GDM1 (cell line): ENCODE measurements around the gene MBLAC1.

Source experiments
- DNase-seq: peaks from one replicate; lab custom pipeline; 2025; lab: John Stamatoyannopoulos, UW

MBLAC1 gene

DNA sequence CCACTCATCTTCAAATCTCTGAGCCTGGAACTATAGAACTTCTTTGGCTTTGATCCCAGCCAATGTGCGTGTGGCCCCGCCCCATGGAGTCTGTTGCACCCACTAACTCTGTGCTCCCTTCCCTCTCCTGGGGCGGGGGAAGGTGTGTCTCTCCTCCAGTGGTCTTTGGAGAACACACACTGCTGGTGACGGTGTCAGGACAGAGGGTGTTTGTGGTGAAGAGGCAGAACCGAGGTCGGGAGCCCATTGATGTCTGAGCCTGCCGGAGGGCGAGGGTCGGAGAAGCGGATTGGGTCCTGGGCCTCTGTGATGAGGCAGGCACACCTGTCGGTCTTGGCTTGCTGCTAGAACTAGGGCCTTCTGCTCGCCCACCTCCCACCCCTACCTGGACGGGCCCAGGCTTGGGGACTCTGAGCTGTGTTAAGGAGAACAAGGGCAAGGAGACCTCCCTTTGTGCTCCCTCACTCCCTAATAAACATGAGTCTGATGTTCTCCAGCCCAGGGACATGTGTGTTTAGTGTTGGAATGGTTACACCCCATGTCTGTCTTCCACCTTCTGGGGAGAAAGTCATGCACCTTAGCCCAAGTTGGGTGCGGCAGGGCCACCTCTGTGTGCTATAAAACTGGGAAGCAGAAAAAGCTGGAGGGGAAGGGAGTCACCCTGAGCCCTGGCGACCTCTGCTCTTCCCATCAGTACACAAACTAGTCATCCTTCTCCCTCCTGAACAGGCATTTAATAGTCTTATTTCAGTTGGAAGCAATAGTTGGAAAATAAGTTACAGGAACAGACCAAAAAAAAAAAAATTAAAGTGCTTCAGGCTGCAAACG lies 27.2 kb downstream of the MBLAC1 start:
- no peak for DNase-seq

DNA sequence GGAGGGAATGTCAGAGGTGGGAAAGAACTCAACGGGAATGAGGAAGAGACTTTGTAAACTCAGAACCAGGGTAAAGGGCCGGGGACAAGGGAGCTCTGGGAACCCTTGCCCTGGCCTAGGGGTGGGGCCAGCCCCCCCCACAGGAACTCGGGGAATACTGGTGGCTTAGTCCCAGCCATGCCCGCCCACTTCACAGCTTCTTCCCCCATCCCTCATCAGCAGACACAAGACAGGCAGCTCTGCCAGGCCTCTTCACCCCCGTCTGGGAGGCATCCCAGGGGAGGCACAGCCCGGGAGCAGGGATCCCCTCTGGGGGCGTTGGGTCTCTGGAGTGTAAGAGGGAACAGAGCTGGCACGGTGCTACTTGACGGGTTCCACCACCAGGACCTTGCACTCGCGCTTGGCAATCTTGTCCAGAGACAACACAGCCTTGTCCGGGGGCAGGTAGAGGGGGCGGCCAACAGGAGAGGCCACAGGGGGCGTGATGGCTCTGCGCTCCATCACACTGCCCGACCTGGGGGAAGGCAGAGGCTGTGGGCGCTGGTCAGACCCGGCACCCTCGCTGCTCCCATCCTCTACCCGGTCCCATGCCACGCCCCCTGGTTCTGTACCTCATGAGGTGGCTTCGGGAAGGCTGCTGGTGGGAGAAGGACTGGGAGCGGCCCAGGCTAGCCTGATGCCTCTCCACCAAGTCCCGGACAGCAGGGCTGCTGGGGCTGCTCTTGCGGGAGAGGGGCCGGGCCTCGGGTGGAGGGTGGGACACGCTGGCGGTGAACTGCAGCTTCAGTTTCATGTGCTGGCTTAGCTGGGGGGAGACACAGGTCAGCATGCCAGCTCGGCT lies 28.1 kb downstream of the MBLAC1 start:
- no peak for DNase-seq

DNA sequence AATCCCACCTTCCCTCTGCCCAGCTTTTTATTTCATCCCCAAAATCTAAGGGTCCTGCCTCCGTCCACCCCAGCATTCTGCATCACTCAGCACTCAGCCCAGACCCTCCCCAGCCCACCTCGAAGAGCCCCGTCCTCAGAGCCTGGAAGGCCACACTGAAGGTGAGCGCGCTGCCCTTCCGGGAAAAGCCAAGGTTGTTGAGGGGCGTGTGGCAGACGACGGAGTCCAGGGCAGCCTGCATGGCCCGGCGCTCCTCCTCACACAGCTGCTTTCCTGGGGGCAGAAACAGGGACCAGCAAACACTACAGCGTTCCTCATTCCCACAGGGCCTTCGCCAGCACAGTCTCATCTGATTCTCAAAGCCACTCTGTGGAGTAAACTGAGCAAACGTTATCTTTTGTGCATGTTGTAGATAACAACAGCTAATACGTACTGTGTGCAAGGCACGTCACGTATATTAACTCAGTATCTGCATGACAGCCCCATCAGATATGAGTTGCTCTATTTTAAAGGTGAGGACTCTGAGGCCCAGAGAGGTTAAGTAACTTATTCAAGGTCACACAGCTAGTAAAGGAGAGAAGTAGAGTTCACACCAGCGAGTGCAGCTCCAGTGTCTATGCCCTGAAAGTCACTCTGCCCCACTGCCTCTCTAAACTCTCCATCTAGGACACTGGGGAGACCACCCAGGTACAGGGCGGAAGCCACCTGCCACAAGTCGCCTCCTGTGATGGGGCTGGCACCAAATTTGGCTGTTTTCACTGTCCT lies 29.0 kb downstream of the MBLAC1 start:
- no peak for DNase-seq

DNA sequence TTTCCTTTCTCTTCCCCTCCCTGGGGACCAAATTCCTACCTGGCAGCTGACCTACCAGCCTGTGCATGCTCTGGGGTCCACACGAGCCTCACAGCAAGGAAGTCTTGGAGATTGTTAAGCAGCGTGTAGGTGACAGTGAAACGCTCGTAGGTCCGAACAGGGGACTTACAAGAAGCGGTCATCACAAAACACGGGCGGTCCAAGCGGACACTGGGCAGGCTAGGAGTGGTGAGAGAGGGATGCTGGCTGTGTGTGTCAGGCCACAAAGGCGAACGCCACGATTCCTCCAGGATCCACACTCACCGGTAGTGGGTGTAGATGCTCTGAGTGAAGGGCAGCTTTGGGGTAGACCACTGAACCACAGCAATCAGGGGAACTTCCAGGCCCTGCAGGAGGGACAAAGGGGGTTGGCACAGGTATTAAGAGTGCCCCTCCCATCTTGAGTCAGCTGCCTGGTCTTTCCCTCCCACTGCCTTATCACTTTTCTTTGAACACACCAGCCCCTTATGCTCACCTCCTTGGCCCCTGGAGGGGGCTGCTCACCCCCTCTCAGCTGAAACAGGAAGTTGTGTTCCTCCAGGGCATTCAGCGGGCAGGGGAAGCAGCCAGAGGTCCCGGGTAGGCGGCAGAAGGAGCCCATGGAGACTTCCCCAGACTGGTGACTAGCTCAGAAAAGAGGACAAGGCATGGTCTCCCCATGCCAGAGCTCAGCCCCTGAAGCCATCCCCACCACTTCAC lies 29.7 kb downstream of the MBLAC1 start:
- no peak for DNase-seq

DNA sequence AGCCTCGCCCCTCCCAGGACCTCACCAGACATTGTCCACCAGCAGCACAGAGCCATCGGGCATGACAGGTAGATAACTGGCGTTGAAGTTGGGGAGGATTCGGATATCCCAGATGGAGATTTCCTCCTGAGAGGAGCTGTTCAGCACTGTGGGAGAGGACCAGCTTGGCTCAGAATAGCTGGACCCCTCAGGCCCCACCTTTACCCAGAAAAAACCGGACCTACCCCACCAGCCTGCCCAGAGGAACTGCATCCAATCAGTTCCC lies 30.2 kb downstream of the MBLAC1 start:
- DNase-seq, result no peak

DNA sequence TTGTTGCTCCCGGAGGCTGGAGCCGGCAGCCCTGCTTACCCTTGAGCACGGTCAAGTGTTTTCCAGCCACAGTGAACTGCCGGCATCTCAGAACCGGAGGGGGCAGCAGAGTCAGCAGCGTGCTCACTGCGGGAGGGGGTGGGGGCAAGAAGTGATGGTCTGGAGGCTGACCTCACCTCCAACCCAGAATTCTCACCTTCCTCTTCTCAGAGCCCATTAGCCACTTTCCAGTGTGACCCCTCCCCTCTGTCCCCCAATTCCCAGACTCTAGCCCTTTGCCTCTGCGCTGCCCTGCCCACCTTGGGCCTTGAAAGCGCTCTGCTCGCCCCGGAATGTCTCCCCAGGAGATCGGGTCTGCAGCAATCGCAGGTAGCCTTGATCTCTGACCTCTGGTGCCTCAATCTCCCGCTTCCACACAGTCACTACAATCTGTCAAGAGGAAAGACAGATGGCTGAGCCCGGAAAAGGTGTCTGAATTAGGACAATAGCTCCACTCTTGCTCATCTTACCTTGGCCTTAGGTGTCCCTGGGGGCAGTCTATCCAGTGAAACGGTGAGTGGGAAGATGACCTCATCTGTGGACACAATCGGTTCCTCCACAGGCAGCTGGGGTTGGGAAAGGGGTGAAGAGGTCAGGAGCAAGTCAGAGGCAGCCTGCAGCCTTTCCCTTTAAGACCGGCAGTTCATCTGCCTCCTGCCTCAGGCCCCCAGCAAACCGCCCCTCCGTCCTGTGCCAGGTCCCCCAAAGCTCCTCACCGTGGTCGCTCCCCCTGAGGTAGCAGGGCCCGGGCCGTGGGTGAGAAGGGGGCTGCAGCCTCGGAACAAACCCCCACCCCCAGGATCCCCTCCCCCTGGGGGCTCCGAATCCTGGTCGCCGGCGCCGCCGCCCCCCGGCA lies 30.8 kb downstream of the MBLAC1 start:
- DNase-seq, result no peak

DNA sequence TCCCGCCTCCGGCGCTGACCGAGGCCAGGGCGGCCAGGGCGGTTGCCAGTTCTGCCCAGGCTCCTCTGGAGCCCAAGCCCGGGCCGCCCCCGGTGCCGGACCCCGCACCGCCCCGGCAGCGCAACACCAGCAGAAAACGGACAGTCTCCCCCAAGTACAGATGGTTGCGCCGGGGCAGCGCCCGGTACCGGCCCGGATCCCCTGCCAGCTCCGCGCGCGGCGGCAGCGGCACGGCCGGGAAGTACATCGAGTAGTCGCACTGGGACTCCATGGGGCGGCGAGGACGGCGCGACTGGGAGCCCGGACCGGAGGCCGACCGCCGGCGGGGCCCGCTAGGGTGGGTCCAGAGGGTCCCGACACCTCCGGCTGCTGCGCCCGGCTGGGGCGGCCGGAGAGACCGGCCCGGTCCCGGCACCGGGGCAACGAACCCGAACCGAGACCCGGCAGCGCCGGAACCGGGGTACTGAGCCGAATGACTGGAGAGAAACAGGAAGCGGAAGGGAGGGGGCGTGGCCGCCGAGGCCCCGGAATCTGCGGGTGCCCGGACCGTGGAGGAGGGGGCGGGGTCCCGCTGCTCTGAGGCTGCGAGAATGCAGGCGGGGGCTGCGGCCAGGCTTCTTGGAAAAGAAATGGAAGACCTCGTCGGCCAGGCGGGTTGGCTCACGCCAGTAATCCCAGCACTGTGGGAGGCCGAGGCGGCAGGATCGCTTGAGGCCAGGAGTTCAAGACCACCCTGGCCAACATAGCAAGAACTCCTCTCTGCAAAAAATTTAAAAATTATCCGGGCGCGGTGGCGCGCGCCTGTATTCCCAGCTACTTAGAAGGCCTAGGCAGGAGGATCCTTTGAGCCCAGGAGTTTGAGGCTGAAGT lies 31.7 kb downstream of the MBLAC1 start, which contains the start of gene TRAPPC14:
TSS of gene TRAPPC14 (minus strand) at position 495 of the 870 bp plus-strand sequence. CDS start at position 271, 224 bp downstream.
- peak; percentile 76 for DNase-seq

DNA sequence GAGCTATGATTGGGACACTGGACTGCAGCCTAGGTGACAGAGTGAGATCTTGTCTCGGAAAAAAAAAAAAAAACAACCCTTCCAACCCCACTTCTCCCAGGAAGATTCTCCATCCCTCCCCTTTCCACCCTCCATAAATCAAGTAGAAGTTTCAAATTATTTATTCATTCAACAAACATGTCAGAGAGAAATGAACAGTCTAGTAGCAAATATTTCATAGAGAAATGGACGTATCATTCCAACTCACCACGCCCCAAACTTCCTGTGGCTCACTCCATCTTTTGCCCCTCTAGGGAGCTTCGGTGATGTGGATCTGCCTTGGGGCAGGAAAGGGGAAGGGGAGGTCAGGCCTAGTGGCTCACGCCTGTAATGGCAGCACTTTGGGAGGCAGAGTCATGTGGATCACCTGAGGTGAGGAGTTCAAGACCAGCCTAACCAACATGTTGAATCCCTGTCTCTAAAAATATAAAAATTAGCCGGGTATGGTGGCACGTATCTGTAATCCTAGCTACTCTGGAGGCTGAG lies 32.4 kb downstream of the MBLAC1 start:
- no peak for DNase-seq

DNA sequence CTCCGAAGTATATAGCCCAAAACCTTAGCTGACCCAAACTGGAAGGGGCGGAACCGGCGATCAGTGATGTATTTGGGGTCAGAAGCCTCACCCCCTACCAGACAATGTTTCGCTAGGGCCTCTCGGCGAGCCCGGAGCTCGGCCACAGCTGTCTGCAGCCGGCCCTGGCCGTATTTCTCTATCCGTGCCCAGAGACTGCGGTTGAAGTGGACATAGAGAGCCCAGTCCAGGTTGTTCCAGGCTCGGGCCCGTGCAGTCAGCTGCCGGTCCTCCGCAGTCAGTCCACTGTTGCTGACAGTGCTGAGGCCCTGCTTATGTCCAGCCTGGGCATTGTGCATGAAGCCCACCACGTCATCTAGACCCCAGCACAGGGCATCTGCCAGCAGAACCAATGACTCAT lies 33.3 kb downstream of the MBLAC1 start:
- DNase-seq, result no peak

DNA sequence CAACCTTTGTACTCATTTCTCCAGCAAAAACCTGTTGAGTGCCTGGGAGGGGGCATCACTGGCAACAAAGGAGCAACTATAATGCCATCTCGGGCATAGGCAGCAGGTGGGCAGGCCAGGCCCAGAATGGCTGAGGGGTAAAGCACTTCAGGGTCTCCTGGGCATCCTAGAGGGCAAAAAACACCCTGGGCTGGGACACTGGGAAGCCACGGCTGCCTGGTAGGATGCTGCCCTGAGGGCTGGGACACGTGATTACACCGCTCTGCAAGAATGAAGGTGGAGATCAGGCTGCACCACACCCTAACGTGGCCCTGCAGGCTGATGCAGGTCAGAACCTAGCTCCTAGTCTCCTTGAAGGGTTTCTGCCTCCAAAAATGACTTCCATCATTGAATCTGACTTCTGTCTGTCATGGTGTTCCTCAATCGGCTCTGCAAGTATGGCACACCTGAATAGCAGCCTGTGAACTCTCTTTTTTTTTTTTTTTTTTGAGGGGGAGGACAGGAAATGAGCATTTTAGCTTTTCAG lies 36.3 kb downstream of the MBLAC1 start:
- DNase-seq, result no peak

DNA sequence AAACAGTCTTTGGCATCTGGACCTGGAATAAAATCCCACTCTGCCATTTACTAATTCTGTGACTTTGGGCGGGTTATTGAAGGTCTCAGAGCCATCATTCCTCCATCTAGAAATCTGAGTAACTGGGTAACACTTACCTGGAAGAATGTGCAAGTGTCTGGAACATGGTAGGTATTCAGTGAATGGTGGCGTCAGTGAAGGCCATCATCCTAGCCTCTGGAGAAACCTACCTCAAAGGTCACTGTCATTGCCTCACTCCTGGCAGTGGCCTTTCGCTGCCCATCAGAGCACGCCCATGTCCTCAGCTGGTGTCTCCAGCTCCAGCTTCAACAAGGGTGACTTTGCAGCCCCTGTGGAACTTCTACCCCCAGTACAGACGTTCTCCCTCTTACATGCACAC lies 37.1 kb downstream of the MBLAC1 start:
- no peak for DNase-seq

DNA sequence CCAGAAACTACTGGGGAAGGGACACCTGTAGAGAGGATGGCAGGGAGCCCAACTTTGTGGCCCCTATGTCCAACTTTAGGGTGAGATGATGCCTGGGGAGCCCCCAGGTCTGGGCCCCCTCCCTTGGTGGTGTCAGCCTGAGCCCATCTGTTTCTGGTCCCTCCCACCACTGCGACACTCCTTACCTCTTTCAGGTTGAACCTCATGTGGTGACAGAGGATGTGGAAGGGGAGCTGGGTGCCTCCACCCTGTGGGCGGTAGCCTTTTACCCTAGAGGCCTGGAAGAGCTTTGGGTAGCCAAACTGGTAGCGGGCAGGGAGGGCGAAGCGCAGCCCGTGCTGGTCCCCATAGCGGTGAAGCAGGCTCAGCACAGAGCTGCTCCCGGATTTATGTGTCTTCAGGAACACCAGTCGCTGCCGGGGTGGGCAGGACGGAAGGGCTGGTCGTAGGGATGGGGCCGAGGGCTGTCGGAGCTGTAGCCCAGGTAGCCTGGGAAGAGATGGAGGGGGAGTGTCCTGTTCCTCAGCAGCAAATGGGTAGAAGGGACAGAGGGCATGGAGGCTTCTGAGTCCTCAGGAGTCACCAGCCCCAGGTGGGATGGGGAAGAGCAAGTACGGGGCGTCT lies 39.7 kb downstream of the MBLAC1 start:
- DNase-seq, result no peak

DNA sequence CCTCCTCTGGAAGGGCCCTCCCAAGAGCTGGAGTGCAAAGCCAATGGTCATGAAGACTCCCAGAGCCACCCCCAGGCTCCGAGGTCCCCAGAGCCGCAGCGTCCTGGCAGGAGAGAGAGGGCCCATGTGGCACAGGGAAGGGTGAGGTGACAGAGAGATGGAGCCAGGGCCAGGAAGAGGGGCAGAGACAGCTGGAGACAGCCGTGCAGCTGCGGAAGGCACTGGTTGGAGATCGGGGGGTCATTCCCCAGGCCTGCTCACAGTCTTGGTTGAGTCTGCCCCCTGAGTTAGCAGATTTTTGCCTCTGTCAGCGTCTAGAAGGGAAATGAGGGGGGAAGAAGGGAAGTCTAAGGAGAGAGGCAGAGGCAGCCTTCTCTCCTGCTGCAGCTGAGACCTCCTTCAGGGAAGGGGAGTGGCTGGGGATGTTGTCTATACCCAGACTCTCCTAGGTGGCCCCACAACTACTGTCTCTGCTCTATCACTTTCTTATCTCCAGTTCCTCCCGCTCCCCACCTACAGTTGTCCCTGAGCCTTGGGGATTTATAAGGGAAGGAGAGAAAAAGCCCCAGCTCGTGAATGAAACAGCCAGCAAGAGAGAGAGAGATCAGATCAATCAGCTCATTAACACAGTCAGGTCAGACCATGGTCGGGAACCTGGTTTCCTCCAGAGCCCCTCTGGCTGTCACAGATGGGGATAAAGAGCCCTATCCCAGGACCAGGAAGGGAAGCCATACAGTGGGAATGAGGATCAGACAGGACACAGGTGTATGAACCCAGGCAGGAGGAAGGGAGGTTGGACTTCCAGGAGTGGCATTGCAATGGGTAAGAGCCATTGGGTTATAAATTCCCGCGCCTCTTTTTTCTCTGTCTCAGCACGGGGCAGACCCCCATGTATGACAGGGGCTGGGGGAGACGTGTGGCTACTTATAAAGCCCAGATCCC lies 40.5 kb downstream of the MBLAC1 start:
- DNase-seq, result no peak

DNA sequence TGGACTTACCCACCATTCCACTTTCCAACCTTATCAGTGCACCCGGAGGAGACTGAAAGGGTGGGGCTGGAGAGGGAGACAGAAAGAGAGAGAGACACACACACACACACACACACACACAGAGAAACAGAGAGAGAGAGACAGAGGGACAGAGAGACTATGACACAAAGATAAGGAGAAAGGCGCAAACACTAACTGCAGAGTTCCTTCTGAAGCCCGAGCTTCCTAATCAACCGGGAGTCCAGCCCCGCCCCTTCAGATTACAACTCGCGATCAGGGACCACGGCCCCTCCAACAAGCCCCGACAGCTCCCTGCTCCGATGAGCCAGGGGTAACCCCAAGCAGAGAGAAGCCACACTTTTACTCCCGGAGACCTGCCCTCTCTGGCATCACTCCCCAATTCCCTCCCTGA lies 41.2 kb downstream of the MBLAC1 start:
- DNase-seq, result no peak

DNA sequence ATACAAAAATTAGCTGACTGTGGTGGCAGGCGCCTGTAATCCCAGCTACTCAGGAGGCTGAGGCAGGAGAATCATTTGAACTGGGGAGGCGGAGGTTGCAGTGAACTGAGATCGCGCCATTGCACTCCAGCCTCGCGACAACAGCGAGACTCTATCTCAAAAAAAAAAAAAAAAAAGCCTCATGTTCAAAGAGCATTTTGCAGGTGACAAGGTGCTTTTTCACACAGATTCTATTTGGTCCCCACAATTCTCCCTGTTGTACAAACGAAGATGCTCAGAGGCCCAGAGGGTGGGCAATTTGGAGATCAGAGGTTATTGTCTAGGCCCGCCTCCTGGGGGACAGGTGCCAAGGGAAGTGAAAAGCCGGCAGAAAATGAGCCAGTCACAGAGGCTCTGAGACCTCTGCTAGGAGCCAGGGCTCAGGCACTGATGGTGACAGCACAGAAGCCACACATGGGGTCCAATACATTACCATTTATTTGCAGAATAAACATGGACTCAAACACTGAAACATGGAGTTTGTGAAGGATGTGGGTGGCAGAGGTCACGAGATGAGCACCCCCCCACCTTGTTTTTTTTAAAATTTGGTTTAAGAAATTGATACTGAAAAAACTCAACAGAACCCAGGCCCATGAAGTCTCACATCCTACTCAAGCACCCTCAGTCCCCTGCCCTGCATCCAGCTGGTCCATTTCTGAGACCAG lies 42.5 kb downstream of the MBLAC1 start:
- DNase-seq, result no peak

DNA sequence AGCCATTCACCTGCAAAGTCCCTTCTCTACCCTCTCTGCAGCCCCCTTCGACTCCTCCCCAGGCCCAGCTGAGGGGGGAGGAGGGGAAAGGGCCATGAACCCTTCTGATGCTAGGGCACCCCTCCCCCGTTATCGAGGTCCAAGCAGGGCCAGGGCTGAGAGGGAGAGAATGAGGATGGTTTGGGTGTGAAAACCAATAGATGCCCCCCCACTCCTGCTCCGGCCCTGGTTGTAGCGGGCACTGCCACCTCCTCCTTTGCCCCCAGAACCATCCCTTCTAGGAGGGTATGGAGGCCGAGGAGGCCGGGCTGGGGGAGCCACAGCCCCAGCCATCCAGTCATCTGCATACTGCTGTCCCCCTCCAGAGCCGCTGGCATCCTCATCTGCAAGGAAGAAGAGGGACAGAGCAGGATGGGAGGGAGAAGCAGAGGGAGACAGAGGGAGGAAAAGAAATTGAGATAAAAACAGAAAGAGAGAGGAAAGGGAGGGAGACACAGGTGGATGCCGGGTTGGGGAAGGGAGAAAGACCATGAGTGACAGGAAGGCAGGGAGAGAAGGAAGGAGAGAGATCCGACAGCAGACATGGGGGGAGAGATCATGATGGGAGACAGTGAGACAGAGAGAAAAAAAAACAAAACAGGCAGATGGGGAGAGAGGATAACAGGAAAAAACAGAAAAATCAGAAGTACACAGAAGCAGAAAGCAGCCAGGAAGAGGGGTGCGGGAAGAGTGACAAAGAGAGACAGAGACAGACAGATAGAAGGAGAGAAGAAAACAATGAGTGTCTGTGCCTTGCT lies 43.5 kb downstream of the MBLAC1 start:
- no peak for DNase-seq
